Left colon (tissue), 2 donors: ENCODE results near the gene SLC12A8. TPM values are rescaled to one million over a fixed set of nuclear protein-coding genes. Genes with fewer than 3 reads are reported as not detected.

Source experiments
- ATAC-seq: fragments of 200-7000 bp; cut with Tn5 transposase; one replicate; pipeline ENCODE4 v1.9.1; 2020; ENCODE audit warnings: mild to moderate bottlenecking, moderate library complexity
- DNase-seq, 2 donors: peaks; one replicate each; pipeline ENCODE4 v3.0.0-alpha.2; 2020
- intact Hi-C, 2 donors: fragments of 100-400 bp; cut with DNase I in 1 of 2; cut with micrococcal nuclease in 1 of 2; formaldehyde crosslinking; loops; one replicate each; pipeline versions ENCODE4 v1.11.2 to v1.14.0; 2022; cut with DNase I, micrococcal nuclease
- total RNA-seq, 2 donors: library from RNA; stranded (reverse); fragmentation: NEBNext Ultra II Directional; extraction: Animal tissue kit (Norgen Biotek cat#: 25700); gene quantifications; one replicate each; pipeline ENCODE4 v1.2.1, GENCODE V29; 2021
- donor health status: DM: no; HTN: no; CAD: no.
- donor health status: DM: yes; HTN: yes; CAD: no.

SLC12A8 gene
- total RNA-seq, 2 donors from 2014 or later, result 18.4 to 23.7 TPM

- ATAC-seq, result no peak
- no peak for DNase-seq
- intact Hi-C loops, result no loop called here
Measured at GRCh38 chr3:125126323-125126722, 86.2 kb downstream of the SLC12A8 start.

- ATAC-seq (no peak), DNase-seq (no peak)
- intact Hi-C loops, result no loop called here
Measured at GRCh38 chr3:125125821-125126245, 86.7 kb downstream of the SLC12A8 start.

- no peak for DNase-seq
- ATAC-seq, result no peak
- intact Hi-C loops, result no loop called here
Measured at GRCh38 chr3:125123451-125124305, 88.9 kb downstream of the SLC12A8 start.

- DNase-seq, result no peak
- intact Hi-C loops, result no loop called here
- ATAC-seq, result no peak
Measured at GRCh38 chr3:125121246-125122010, 91.1 kb downstream of the SLC12A8 start.

- DNase-seq, result no peak
- intact Hi-C loops, result no loop called here
- no peak for ATAC-seq
Measured at GRCh38 chr3:125120379-125121122, 92.0 kb downstream of the SLC12A8 start.

GRCh38 chr3:125119752-125120378, 92.7 kb downstream of the SLC12A8 start:
- intact Hi-C loops, result no loop called here
- DNase-seq (no peak), ATAC-seq (no peak)

GRCh38 chr3:125118600-125118999, 93.9 kb downstream of the SLC12A8 start:
- intact Hi-C loops, result no loop called here
- no peak for DNase-seq
- no peak for ATAC-seq

GRCh38 chr3:125117631-125118191, 94.8 kb downstream of the SLC12A8 start:
- DNase-seq (no peak), ATAC-seq (no peak)
- intact Hi-C loops, result no loop called here

GRCh38 chr3:125116311-125117080, 96.1 kb downstream of the SLC12A8 start:
- intact Hi-C loops, result no loop called here
- no peak for DNase-seq
- ATAC-seq, result peak; percentile 83

GRCh38 chr3:125115640-125116039, 96.9 kb downstream of the SLC12A8 start:
- no peak for DNase-seq
- ATAC-seq, result peak; percentile 30

GRCh38 chr3:125112981-125113380, 99.6 kb downstream of the SLC12A8 start:
- DNase-seq, result no peak
- ATAC-seq, result no peak
- intact Hi-C loops, result no loop called here

More at GRCh38 chr3:125115640-125116039, 96.9 kb downstream of the SLC12A8 start:
- intact Hi-C loops, result no loop called here

- intact Hi-C loops, result no loop called here
- no peak for DNase-seq
- no peak for ATAC-seq
Measured at GRCh38 chr3:125110876-125111480, 101.6 kb downstream of the SLC12A8 start.

- no peak for DNase-seq
- intact Hi-C loops, result no loop called here
- ATAC-seq, result no peak
Measured at GRCh38 chr3:125110016-125110875, 102.3 kb downstream of the SLC12A8 start.

- no peak for DNase-seq
- no peak for ATAC-seq
- intact Hi-C loops, result no loop called here
Measured at GRCh38 chr3:125109536-125109925, 103.0 kb downstream of the SLC12A8 start.

GRCh38 chr3:125108833-125109535, 103.6 kb downstream of the SLC12A8 start:
- intact Hi-C loops, result no loop called here
- DNase-seq (no peak), ATAC-seq (no peak)
